CD4-positive, alpha-beta T cell (primary cell): ENCODE data around the gene MYCBP2. TPM values are rescaled to one million over a fixed set of nuclear protein-coding genes. Genes with fewer than 3 reads are reported as not detected.

ENCODE experiments used
- ATAC-seq: fragments of 200-7000 bp; cut with Tn5 transposase; one replicate; pipeline ENCODE4 v1.10.0; 2022; ENCODE audit warnings: mild to moderate bottlenecking; ENCODE audit not compliant: poor library complexity
- CTCF ChIA-PET: fragments of 350-600 bp; sonication (Branson Sonifier 250); formaldehyde crosslinking; loops from one replicate; lab custom pipeline; 2021; ENCODE audit warnings: antibody characterized with exemption, inconsistent platforms; lab: Charles Lee
- POLR2A ChIA-PET: fragments of 350-600 bp; sonication (Branson Sonifier 250); formaldehyde crosslinking; loops from one replicate; lab custom pipeline; 2021; ENCODE audit warnings: antibody characterized with exemption, inconsistent platforms; lab: Charles Lee
- DNase-seq, 14 experiments: peaks; one replicate each; pipeline ENCODE4 v3.0.0-alpha.2; 2013 to 2020; ENCODE audit warnings: mixed read lengths in 2 of 14
- H3K27ac ChIP-seq, 2 donors: one replicate each; pipeline versions ENCODE4 v1.5.1 to v1.7.0; 2013; ENCODE audit warnings: low read length in 2 of 2, low read depth in 1 of 2, mild to moderate bottlenecking in 1 of 2
- H3K27me3 ChIP-seq, 2 experiments: 1 replicate in 1 of 2; 2 replicates in 1 of 2; pipeline versions ENCODE4 v1.6.1 to v1.7.0; 2013; ENCODE audit warnings: low read length in 2 of 2, control low read depth in 1 of 2, mild to moderate bottlenecking in 1 of 2, moderate library complexity in 1 of 2; ENCODE audit not compliant: insufficient read depth in 2 of 2, control insufficient read depth in 1 of 2
- H3K36me3 ChIP-seq: one replicate; pipeline ENCODE4 v1.6.1; 2013; ENCODE audit warnings: low read length, control low read depth; ENCODE audit not compliant: insufficient read depth
- H3K4me1 ChIP-seq: one replicate; pipeline ENCODE4 v1.6.1; 2013; ENCODE audit warnings: low read length, control low read depth; ENCODE audit not compliant: insufficient read depth
- H3K4me3 ChIP-seq: one replicate; pipeline ENCODE4 v1.5.1; 2013; ENCODE audit warnings: mild to moderate bottlenecking, low read length, moderate library complexity
- H3K9me3 ChIP-seq, 2 experiments: 1 replicate in 1 of 2; 2 replicates in 1 of 2; pipeline versions ENCODE4 v1.6.1 to v1.7.0; 2013; ENCODE audit warnings: low read length in 2 of 2, mild to moderate bottlenecking in 2 of 2, control low read depth in 1 of 2, moderate library complexity in 1 of 2; ENCODE audit not compliant: control insufficient read depth in 1 of 2, insufficient read depth in 1 of 2
- H3K27ac Mint-ChIP-seq: one replicate; pipeline ENCODE4 v1.8.0; 2020; ENCODE audit warnings: mixed read lengths
- H3K27me3 Mint-ChIP-seq: one replicate; pipeline ENCODE4 v1.8.0; 2021; ENCODE audit warnings: mixed read lengths
- H3K36me3 Mint-ChIP-seq: one replicate; pipeline ENCODE4 v1.8.0; 2021; ENCODE audit warnings: low read depth, mixed read lengths
- H3K4me1 Mint-ChIP-seq: one replicate; pipeline ENCODE4 v1.8.0; 2021; ENCODE audit warnings: low read depth, mixed read lengths
- H3K4me3 Mint-ChIP-seq: one replicate; pipeline ENCODE4 v1.8.0; 2020; ENCODE audit warnings: mild to moderate bottlenecking, mixed read lengths
- H3K9me3 Mint-ChIP-seq: one replicate; pipeline ENCODE4 v1.8.0; 2020; ENCODE audit warnings: mixed read lengths
- intact Hi-C, 2 experiments: fragments of 100-400 bp; cut with DNase I in 1 of 2; cut with micrococcal nuclease in 1 of 2; formaldehyde crosslinking; loops; one replicate each; pipeline versions ENCODE4 v1.15.1 to v1.9.0; 2023 to 2025; cut with DNase I, micrococcal nuclease
- total RNA-seq, 174 experiments: library from RNA in 2 of 174; stranded (reverse) in 2 of 174; gene quantifications; one replicate each; pipeline ENCODE4 v1.2.3 and lab custom pipeline; 2021 to 2026
- TF ChIP-seq, protein P1 (sequence below): fragments of 200-600 bp; IDR thresholded peaks from one replicate; pipeline ENCODE4 v1.8.0; 2022; ENCODE audit warnings: antibody characterized with exemption, mild to moderate bottlenecking

The MYCBP2 gene
- total RNA-seq, 2 experiments from 2014 or later, result 116 to 119 TPM

DNA sequence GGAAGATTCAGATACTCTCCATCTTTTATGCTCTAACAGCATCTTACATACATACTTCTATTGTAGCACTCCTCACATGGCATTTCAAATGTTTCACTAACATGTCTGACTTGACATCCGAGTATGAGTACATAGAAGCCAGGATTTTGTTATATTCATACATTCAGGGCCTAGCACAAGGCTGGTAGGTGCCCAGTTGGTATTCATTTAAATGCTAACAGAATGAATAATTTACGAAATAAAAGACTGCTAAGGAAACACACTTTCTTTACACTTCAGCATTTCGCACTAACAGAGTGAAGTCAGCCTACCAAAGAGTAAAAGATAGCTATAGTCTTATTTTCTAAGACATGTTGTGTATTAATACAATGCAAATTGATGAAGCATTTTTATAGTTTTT, 232.1 kb downstream of the MYCBP2 start:
- Mint-ChIP-seq H3K4me3 (no peak overlapping the region), H3K36me3 (peaks cover 98% of the 10 kb centered on the region), H3K4me1 (no peaks in the 10 kb centered on the region), H3K27me3 (no peaks in the 10 kb centered on the region), H3K9me3 (no peaks in the 10 kb centered on the region), H3K27ac (no peak overlapping the region)
- Histone ChIP-seq H3K4me3 (no peak overlapping the region), H3K27ac (no peak overlapping the region), H3K9me3 (no peaks in the 10 kb centered on the region), H3K36me3 (peaks cover 62% of the 10 kb centered on the region), H3K27me3 (no peaks in the 10 kb centered on the region), H3K4me1 (no peaks in the 10 kb centered on the region)
- DNase-seq, result no peak
- CTCF ChIA-PET, result interaction anchor here (1.3 to 1.6 kb wide), 2 partner anchors 26 to 91 kb away, joined by 3 read pairs; no protein-coding TSS in a partner anchor
- ATAC-seq, result no peak
- intact Hi-C loops, result loop anchor here in 1 of 2 experiments (5.0 kb wide), 1 partner anchor 42 kb away; no protein-coding TSS in a partner anchor
- POLR2A ChIA-PET, result no interaction called here
- TF ChIP-seq, protein P1, sequence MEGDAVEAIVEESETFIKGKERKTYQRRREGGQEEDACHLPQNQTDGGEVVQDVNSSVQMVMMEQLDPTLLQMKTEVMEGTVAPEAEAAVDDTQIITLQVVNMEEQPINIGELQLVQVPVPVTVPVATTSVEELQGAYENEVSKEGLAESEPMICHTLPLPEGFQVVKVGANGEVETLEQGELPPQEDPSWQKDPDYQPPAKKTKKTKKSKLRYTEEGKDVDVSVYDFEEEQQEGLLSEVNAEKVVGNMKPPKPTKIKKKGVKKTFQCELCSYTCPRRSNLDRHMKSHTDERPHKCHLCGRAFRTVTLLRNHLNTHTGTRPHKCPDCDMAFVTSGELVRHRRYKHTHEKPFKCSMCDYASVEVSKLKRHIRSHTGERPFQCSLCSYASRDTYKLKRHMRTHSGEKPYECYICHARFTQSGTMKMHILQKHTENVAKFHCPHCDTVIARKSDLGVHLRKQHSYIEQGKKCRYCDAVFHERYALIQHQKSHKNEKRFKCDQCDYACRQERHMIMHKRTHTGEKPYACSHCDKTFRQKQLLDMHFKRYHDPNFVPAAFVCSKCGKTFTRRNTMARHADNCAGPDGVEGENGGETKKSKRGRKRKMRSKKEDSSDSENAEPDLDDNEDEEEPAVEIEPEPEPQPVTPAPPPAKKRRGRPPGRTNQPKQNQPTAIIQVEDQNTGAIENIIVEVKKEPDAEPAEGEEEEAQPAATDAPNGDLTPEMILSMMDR, result no peak

DNA sequence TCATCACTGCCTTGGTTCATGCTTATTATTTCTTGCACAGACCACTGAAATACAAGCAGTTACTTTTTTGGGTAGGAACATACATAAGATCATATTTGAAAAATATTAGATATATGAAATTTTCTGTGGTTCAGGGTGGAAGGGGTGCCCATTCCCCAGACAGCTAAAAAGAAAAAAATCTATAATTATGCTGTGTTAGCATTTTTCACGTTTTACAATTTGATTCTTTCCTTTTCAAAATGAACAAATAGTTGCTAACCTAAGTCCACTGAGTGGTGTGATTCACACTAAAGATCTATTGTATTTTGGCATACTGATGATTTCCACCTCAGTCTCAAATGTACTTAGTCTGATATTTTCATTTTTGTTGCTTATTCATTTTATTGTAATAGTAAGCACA, 233.2 kb downstream of the MYCBP2 start:
- peaks cover 95% of the 10 kb centered on the region for H3K36me3 Mint-ChIP-seq
- H3K4me1 Mint-ChIP-seq, result no peaks in the 10 kb centered on the region
- H3K9me3 Mint-ChIP-seq, result no peaks in the 10 kb centered on the region
- H3K4me3 Mint-ChIP-seq, result no peak overlapping the region
- intact Hi-C loops, result loop anchor here in 1 of 2 experiments (5.0 kb wide), 1 partner anchor 41 kb away; no protein-coding TSS in a partner anchor
- H3K27ac ChIP-seq, result no peak overlapping the region
- H3K36me3 ChIP-seq, result peaks cover 51% of the 10 kb centered on the region
- no peak overlapping the region for H3K27ac Mint-ChIP-seq
- CTCF ChIA-PET, result no interaction called here
- H3K9me3 ChIP-seq, result no peaks in the 10 kb centered on the region
- no peaks in the 10 kb centered on the region for H3K27me3 Mint-ChIP-seq
- DNase-seq (no peak), ATAC-seq (no peak)
- TF ChIP-seq, protein P1, result no peak
- no peaks in the 10 kb centered on the region for H3K27me3 ChIP-seq
- H3K4me1 ChIP-seq, result no peaks in the 10 kb centered on the region
- H3K4me3 ChIP-seq, result no peak overlapping the region
- POLR2A ChIA-PET, result no interaction called here

DNA sequence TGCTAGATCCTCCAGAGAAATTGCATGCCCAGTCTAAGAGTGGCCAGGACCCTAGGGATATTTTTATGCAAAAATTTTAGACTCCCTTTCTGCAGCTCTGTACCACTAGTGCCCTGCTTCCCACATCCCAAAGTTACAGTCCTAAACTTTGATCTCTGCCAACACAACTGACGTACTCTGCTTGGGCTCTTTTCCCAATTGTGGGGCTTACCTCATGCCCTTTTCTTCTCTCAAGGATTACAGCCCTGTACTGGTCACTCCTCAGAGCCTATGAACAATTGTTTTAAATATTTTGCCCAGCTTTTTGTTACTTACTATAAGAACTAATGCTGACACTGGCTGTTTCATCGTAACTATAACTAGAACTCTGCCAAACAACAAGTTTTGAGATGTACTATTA, 242.1 kb downstream of the MYCBP2 start:
- Histone ChIP-seq H3K36me3 (peaks cover 74% of the 10 kb centered on the region), H3K4me3 (no peak overlapping the region), H3K4me1 (no peaks in the 10 kb centered on the region), H3K27me3 (no peaks in the 10 kb centered on the region), H3K9me3 (no peaks in the 10 kb centered on the region), H3K27ac (no peak overlapping the region)
- H3K4me1 Mint-ChIP-seq, result no peaks in the 10 kb centered on the region
- ATAC-seq, result no peak
- H3K4me3 Mint-ChIP-seq, result no peak overlapping the region
- no peaks in the 10 kb centered on the region for H3K27me3 Mint-ChIP-seq
- no peaks in the 10 kb centered on the region for H3K9me3 Mint-ChIP-seq
- no peak for DNase-seq
- no peak overlapping the region for H3K27ac Mint-ChIP-seq
- ChIA-PET CTCF (interaction anchor here (1.6 kb wide), 1 partner anchor 12 kb away, joined by 3 read pairs; no protein-coding TSS in a partner anchor), POLR2A (interaction anchor here (0.6 kb wide), 1 partner anchor 35 kb away, joined by 3 read pairs; no protein-coding TSS in a partner anchor)
- TF ChIP-seq, protein P1, result no peak
- intact Hi-C loops, result no loop called here
- peaks cover 92% of the 10 kb centered on the region for H3K36me3 Mint-ChIP-seq
